ENCODE results near the gene KCNIP3. TPM values are rescaled to one million over a fixed set of nuclear protein-coding genes. Genes with fewer than 3 reads are reported as not detected.

Gene KCNIP3
- polyA plus RNA-seq, 3 donors from 2014 or later: not detected

GRCh38 chr2:95307036-95307435 lies 9.9 kb downstream of the KCNIP3 start:
- no peak overlapping the region for H3K4me3 Mint-ChIP-seq
- H3K27me3 Mint-ChIP-seq (ENCODE audit: low read depth in 3 of 3): peaks cover 0 to 1% (median 0%) of the 10 kb centered on the region in 3 donors
- H3K27ac Mint-ChIP-seq: no peak overlapping the region
- no peaks in the 10 kb centered on the region for H3K4me1 Mint-ChIP-seq
- no peaks in the 10 kb centered on the region for H3K9me3 Mint-ChIP-seq
- no peaks in the 10 kb centered on the region for H3K36me3 Mint-ChIP-seq
- DNase-seq: no peak

GRCh38 chr2:95307878-95308277 lies 10.7 kb downstream of the KCNIP3 start:
- H3K27ac Mint-ChIP-seq: no peak overlapping the region

GRCh38 chr2:95308426-95308990 lies 11.4 kb downstream of the KCNIP3 start:
- Mint-ChIP-seq H3K9me3 (no peaks in the 10 kb centered on the region), H3K27ac (no peak overlapping the region), H3K4me1 (no peaks in the 10 kb centered on the region), H3K4me3 (no peak overlapping the region), H3K36me3 (no peaks in the 10 kb centered on the region), H3K27me3 (ENCODE audit: low read depth in 3 of 3) (peaks cover 0 to 1% (median 0%) of the 10 kb centered on the region in 3 donors)
- no peak for DNase-seq

More at GRCh38 chr2:95307878-95308277, 10.7 kb downstream of the KCNIP3 start:
- Mint-ChIP-seq H3K9me3 (no peaks in the 10 kb centered on the region), H3K4me1 (no peaks in the 10 kb centered on the region), H3K4me3 (no peak overlapping the region), H3K36me3 (no peaks in the 10 kb centered on the region), H3K27me3 (ENCODE audit: low read depth in 3 of 3) (peaks cover 0 to 1% (median 0%) of the 10 kb centered on the region in 3 donors)
- no peak for DNase-seq

GRCh38 chr2:95309599-95309998 lies 12.5 kb downstream of the KCNIP3 start:
- Mint-ChIP-seq H3K27me3 (ENCODE audit: low read depth in 3 of 3) (peaks cover 0 to 1% (median 1%) of the 10 kb centered on the region in 3 donors), H3K4me1 (no peaks in the 10 kb centered on the region), H3K4me3 (no peak overlapping the region), H3K36me3 (no peaks in the 10 kb centered on the region), H3K27ac (no peak overlapping the region), H3K9me3 (no peaks in the 10 kb centered on the region)
- no peak for DNase-seq

- H3K4me3 Mint-ChIP-seq: no peak overlapping the region
- no peak overlapping the region for H3K27ac Mint-ChIP-seq
- no peaks in the 10 kb centered on the region for H3K36me3 Mint-ChIP-seq
- H3K9me3 Mint-ChIP-seq: no peaks in the 10 kb centered on the region
- H3K27me3 Mint-ChIP-seq (ENCODE audit: low read depth in 3 of 3): peaks cover 0 to 2% (median 1%) of the 10 kb centered on the region in 3 donors
- no peaks in the 10 kb centered on the region for H3K4me1 Mint-ChIP-seq
- no peak for DNase-seq
Measured at GRCh38 chr2:95310216-95310615, 13.1 kb downstream of the KCNIP3 start.

DNA sequence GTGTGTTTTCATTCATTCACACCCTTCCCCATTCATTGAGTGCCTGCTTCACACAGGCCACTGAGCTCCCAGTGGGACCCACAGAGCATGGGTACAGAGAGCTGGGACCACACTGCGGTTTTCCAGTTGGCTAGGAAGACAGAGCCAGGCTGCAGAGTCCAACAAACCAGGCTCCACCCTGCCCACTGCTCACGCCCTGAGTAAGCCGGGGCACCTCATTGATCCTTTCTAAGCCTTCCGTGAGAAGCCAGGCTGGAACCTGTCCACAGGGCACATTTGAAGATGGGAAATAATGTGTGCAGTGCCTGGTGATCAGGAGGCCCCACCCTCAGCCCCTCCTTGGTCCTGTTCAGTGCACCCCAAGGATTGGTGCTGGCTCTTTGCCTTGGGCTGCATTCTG lies 13.5 kb downstream of the KCNIP3 start:
- Mint-ChIP-seq H3K36me3 (no peaks in the 10 kb centered on the region), H3K4me3 (no peak overlapping the region), H3K27me3 (ENCODE audit: low read depth in 3 of 3) (peaks cover 0 to 4% (median 1%) of the 10 kb centered on the region in 3 donors), H3K27ac (no peak overlapping the region), H3K4me1 (no peaks in the 10 kb centered on the region), H3K9me3 (no peaks in the 10 kb centered on the region)
- no peak for DNase-seq

GRCh38 chr2:95311815-95312542 lies 14.8 kb downstream of the KCNIP3 start:
- peaks cover 0 to 4% (median 1%) of the 10 kb centered on the region in 3 donors for H3K27me3 Mint-ChIP-seq (ENCODE audit: low read depth in 3 of 3)
- DNase-seq: no peak
- no peaks in the 10 kb centered on the region for H3K4me1 Mint-ChIP-seq
- no peaks in the 10 kb centered on the region for H3K36me3 Mint-ChIP-seq
- no peaks in the 10 kb centered on the region for H3K9me3 Mint-ChIP-seq
- no peak overlapping the region for H3K4me3 Mint-ChIP-seq
- H3K27ac Mint-ChIP-seq: no peak overlapping the region

GRCh38 chr2:95312543-95313201 lies 15.5 kb downstream of the KCNIP3 start:
- Mint-ChIP-seq H3K4me3 (no peak overlapping the region), H3K9me3 (no peaks in the 10 kb centered on the region), H3K27me3 (ENCODE audit: low read depth in 3 of 3) (peaks cover 0 to 4% (median 1%) of the 10 kb centered on the region in 3 donors), H3K27ac (no peak overlapping the region), H3K36me3 (no peaks in the 10 kb centered on the region), H3K4me1 (no peaks in the 10 kb centered on the region)
- DNase-seq: no peak

GRCh38 chr2:95313296-95314131 lies 16.4 kb downstream of the KCNIP3 start:
- Mint-ChIP-seq H3K9me3 (no peaks in the 10 kb centered on the region), H3K27me3 (ENCODE audit: low read depth in 3 of 3) (peaks cover 0 to 4% (median 1%) of the 10 kb centered on the region in 3 donors), H3K4me3 (no peak overlapping the region), H3K36me3 (no peaks in the 10 kb centered on the region), H3K27ac (no peak overlapping the region), H3K4me1 (no peaks in the 10 kb centered on the region)
- no peak for DNase-seq

- H3K9me3 Mint-ChIP-seq: no peaks in the 10 kb centered on the region
- no peak overlapping the region for H3K4me3 Mint-ChIP-seq
- no peaks in the 10 kb centered on the region for H3K4me1 Mint-ChIP-seq
- H3K27ac Mint-ChIP-seq: no peak overlapping the region
- no peaks in the 10 kb centered on the region for H3K36me3 Mint-ChIP-seq
- peaks cover 0 to 4% (median 1%) of the 10 kb centered on the region in 3 donors for H3K27me3 Mint-ChIP-seq (ENCODE audit: low read depth in 3 of 3)
- no peak for DNase-seq
Measured at GRCh38 chr2:95314598-95314963, 17.4 kb downstream of the KCNIP3 start.

- peaks cover 0 to 4% (median under 1%) of the 10 kb centered on the region in 3 donors for H3K27me3 Mint-ChIP-seq (ENCODE audit: low read depth in 3 of 3)
- H3K4me1 Mint-ChIP-seq: no peaks in the 10 kb centered on the region
- no peaks in the 10 kb centered on the region for H3K9me3 Mint-ChIP-seq
- H3K36me3 Mint-ChIP-seq: no peaks in the 10 kb centered on the region
- H3K4me3 Mint-ChIP-seq: no peak overlapping the region
- DNase-seq: no peak
- H3K27ac Mint-ChIP-seq: no peak overlapping the region
Measured at GRCh38 chr2:95314964-95315611, 17.9 kb downstream of the KCNIP3 start.

- no peak overlapping the region for H3K27ac Mint-ChIP-seq
- no peak overlapping the region for H3K4me3 Mint-ChIP-seq
- H3K4me1 Mint-ChIP-seq: no peaks in the 10 kb centered on the region
- no peaks in the 10 kb centered on the region for H3K9me3 Mint-ChIP-seq
- H3K36me3 Mint-ChIP-seq: no peaks in the 10 kb centered on the region
- H3K27me3 Mint-ChIP-seq (ENCODE audit: low read depth in 3 of 3): peaks cover 0 to 4% (median 0%) of the 10 kb centered on the region in 3 donors
- no peak for DNase-seq
Measured at GRCh38 chr2:95315801-95316411, 18.8 kb downstream of the KCNIP3 start.

DNA sequence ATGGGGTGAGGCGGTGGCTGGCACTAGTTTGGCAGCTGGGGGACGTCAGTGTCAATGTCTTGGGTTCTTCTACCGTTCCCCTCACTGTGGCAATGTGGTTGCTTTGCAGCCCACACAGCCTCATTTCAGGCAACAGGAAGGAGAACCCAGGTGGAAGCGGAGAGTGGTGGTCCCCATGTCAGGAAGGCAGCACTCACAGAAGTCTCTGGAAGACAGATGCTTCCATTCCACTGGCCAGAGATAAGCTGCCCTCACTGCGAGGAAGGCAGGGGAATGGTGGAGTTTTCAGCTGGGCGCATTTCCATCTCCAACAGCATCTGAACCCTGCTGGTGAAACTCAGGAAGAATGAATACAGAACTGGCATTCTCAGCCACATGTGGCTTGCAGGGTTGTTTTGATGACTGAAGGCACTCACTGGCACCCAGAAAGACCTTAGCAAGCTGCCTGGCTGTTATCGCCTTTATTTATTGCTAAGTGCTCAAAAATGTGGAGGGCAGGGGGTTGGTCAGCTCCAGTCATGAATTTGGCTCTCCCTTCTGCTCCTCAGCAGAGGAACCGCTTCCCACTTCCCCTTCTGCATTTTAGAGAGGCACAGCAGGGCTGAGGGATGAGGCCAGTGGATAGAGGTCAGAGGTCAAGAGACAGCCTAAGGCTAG lies 19.4 kb downstream of the KCNIP3 start:
- DNase-seq: no peak

More for the DNA sequence above, 19.4 kb downstream of the KCNIP3 start:
- no peaks in the 10 kb centered on the region for H3K4me1 Mint-ChIP-seq
- H3K27ac Mint-ChIP-seq: no peak overlapping the region
- no peaks in the 10 kb centered on the region for H3K9me3 Mint-ChIP-seq
- H3K36me3 Mint-ChIP-seq: no peaks in the 10 kb centered on the region
- H3K27me3 Mint-ChIP-seq (ENCODE audit: low read depth in 3 of 3): peaks cover 0 to 4% (median 0%) of the 10 kb centered on the region in 3 donors
- H3K4me3 Mint-ChIP-seq: no peak overlapping the region
